DOHH2 (cell line): ENCODE measurements around the gene LCE3B.

Source experiments
- H3F3A ChIP-seq: fragments of 200-600 bp; sonication (generic), shearing (Covaris generic); 2 replicates; pipeline ENCODE4 v1.6.0; 2016; ENCODE audit warnings: antibody characterized with exemption, mild to moderate bottlenecking; ENCODE audit not compliant: control insufficient read depth, insufficient read depth
- H3K27ac ChIP-seq: fragments of 200-600 bp; sonication (generic); 2 replicates; pipeline ENCODE4 v1.5.1; 2014; ENCODE audit warnings: low read depth, mild to moderate bottlenecking, low read length, moderate library complexity
- H3K27me3 ChIP-seq: fragments of 200-600 bp; sonication (generic); 2 replicates; pipeline ENCODE4 v1.6.1; 2014; ENCODE audit warnings: mild to moderate bottlenecking, low read length, mixed read lengths; ENCODE audit not compliant: control insufficient read depth
- H3K36me3 ChIP-seq: fragments of 200-600 bp; sonication (generic); 2 replicates; pipeline ENCODE4 v1.6.1; 2014; ENCODE audit warnings: mild to moderate bottlenecking, low read length, moderate library complexity, mixed read lengths; ENCODE audit not compliant: control insufficient read depth
- H3K4me1 ChIP-seq: fragments of 200-600 bp; sonication (generic); 2 replicates; pipeline ENCODE4 v1.6.1; 2014; ENCODE audit warnings: mild to moderate bottlenecking, low read length, mixed read lengths; ENCODE audit not compliant: control insufficient read depth
- H3K4me2 ChIP-seq: fragments of 200-600 bp; sonication (generic); 2 replicates; pipeline ENCODE4 v1.6.0; 2014; ENCODE audit warnings: mild to moderate bottlenecking, low read length, moderate library complexity
- H3K4me3 ChIP-seq: fragments of 200-600 bp; sonication (generic); 2 replicates; pipeline ENCODE4 v1.5.1; 2014; ENCODE audit warnings: mild to moderate bottlenecking, low read length, mixed read lengths
- H3K79me2 ChIP-seq: fragments of 200-600 bp; sonication (generic); 2 replicates; pipeline ENCODE4 v1.6.1; 2014; ENCODE audit warnings: mild to moderate bottlenecking, low read length, mixed read lengths; ENCODE audit not compliant: control insufficient read depth
- H3K9me2 ChIP-seq: fragments of 200-600 bp; sonication (generic); replicated peaks from 2 replicates; pipeline ENCODE4 v1.6.1; 2014; ENCODE audit warnings: mild to moderate bottlenecking, low read length, mixed read lengths; ENCODE audit not compliant: control insufficient read depth
- H3K9me3 ChIP-seq: fragments of 200-600 bp; sonication (generic); 2 replicates; pipeline ENCODE4 v1.6.1; 2014; ENCODE audit warnings: antibody characterized with exemption, low read length, mixed read lengths; ENCODE audit not compliant: control insufficient read depth, insufficient read depth
- H4K20me1 ChIP-seq: fragments of 200-600 bp; sonication (generic); 2 replicates; pipeline ENCODE4 v1.6.0; 2014; ENCODE audit warnings: low read depth, mild to moderate bottlenecking, antibody characterized with exemption, low read length, moderate library complexity; ENCODE audit not compliant: control insufficient read depth, insufficient read depth
- EZH2phosphoT487 ChIP-seq: fragments of 200-600 bp; sonication (generic); IDR thresholded peaks from 2 replicates; pipeline ENCODE4 v1.6.1; 2017; ENCODE audit warnings: borderline replicate concordance, mild to moderate bottlenecking, antibody characterized with exemption, low read length, moderate library complexity, mixed read lengths
- TF ChIP-seq, protein P1 (sequence below): fragments of 200-600 bp; sonication (generic); IDR thresholded peaks from one replicate; pipeline ENCODE4 v1.5.1; 2014; ENCODE audit warnings: antibody characterized with exemption, mild to moderate bottlenecking, low read depth, low read length; ENCODE audit not compliant: poor library complexity, severe bottlenecking

LCE3B gene

DNA sequence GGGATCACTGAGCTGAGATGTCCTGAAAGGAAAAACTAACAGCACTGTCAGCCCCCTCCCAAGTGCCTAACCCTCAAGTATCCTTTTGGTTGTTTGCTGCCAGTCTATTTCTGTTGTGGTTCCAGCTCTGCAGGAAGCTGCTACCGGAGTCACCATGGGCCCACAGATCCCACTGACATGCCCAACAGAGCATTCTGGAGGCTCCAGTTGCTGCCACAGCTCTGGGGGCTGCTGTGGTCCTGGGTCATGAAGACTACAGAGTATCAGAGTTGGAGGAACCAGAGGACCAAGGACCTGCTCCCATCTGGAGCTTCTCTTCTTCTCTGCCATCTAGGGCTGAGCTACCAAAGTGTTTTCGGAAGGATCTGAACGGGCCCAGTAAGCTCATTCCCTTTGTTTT, 8.4 kb downstream of the LCE3B start:
- no peaks in the 10 kb centered on the region for H4K20me1 ChIP-seq
- H3K36me3 ChIP-seq, result no peaks in the 10 kb centered on the region
- peaks cover 17% of the 10 kb centered on the region for H3K9me3 ChIP-seq
- no peaks in the 10 kb centered on the region for H3K9me2 ChIP-seq
- no peaks in the 10 kb centered on the region for H3F3A ChIP-seq
- H3K4me1 ChIP-seq, result no peaks in the 10 kb centered on the region
- H3K79me2 ChIP-seq, result no peaks in the 10 kb centered on the region
- H3K27ac ChIP-seq, result no peak overlapping the region
- TF ChIP-seq, protein P1, sequence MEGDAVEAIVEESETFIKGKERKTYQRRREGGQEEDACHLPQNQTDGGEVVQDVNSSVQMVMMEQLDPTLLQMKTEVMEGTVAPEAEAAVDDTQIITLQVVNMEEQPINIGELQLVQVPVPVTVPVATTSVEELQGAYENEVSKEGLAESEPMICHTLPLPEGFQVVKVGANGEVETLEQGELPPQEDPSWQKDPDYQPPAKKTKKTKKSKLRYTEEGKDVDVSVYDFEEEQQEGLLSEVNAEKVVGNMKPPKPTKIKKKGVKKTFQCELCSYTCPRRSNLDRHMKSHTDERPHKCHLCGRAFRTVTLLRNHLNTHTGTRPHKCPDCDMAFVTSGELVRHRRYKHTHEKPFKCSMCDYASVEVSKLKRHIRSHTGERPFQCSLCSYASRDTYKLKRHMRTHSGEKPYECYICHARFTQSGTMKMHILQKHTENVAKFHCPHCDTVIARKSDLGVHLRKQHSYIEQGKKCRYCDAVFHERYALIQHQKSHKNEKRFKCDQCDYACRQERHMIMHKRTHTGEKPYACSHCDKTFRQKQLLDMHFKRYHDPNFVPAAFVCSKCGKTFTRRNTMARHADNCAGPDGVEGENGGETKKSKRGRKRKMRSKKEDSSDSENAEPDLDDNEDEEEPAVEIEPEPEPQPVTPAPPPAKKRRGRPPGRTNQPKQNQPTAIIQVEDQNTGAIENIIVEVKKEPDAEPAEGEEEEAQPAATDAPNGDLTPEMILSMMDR, result no peak
- TF ChIP-seq EZH2phosphoT487, result no peak
- no peak overlapping the region for H3K4me2 ChIP-seq
- no peak overlapping the region for H3K4me3 ChIP-seq
- no peaks in the 10 kb centered on the region for H3K27me3 ChIP-seq

DNA sequence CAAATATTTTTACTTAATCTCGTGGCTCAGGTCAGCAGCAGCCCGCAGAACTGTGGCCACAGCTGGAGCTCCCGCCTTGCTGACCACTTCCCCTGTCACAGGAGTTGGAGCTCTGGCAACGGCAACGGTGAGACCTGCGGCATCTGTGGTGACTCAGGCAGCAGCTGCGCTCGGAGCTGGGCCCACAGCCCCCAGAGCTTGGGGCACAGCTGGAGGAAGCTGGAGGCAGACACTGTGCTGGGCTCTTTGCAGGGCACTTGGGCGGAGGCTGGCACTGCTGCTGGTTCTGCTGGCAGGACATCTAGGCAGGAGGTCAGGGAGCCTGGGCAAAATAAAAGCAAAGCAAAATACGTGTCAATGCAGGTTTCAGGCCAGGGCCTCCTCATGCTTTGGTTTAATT, 9.2 kb downstream of the LCE3B start, which contains the start of gene LCE3A:
LCE3A (minus strand) TSS at position 301 of the 400 bp plus-strand sequence; CDS start at position 301, 0 bp downstream.
- no peaks in the 10 kb centered on the region for H3K79me2 ChIP-seq
- H3K9me2 ChIP-seq, result no peaks in the 10 kb centered on the region
- H3K4me3 ChIP-seq, result no peak within 1 kb of the TSS
- no peak for TF ChIP-seq EZH2phosphoT487
- TF ChIP-seq, protein P1, result no peak
- H3K27ac ChIP-seq, result no peak within 1 kb of the TSS
- H3K4me1 ChIP-seq, result no peaks in the 10 kb centered on the region
- no peak within 1 kb of the TSS for H3K4me2 ChIP-seq
- no peaks in the 10 kb centered on the region for H3K36me3 ChIP-seq
- no peaks in the 10 kb centered on the region for H3F3A ChIP-seq
- peaks cover 17% of the 10 kb centered on the region for H3K9me3 ChIP-seq
- H3K27me3 ChIP-seq, result no peaks in the 10 kb centered on the region
- no peaks in the 10 kb centered on the region for H4K20me1 ChIP-seq

DNA sequence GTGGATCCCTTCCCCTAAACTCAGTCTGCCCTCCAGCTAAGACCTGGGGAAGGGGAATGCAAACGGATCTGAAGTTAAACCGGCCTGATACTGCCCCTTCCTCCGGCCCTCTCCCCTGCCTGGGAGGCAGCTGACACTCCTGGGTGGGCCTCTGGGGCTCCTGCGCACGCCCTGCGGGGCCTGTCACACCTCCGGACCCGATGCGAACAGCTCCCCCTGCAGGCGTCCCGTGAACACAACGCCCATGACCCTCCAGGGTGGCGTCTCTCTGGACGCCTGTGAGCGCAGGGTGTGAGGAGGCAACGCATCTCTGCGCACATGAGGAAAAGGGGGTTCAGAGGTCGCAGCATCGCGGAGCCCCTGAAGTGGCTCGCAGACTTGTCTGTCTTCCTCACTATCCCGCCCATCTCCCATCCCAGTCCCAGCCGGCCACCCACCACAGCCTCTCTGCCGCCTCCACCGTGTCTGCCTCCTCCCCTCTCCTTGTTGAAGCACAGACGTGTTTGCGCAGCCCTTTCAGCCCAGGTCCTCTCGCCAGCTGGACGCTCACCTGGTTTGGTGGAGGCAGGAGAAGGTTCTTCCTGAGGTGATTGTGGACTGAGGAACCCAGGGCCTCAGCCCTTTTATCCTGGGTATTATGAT, 9.7 kb downstream of the LCE3B start:
- no peaks in the 10 kb centered on the region for H3K27me3 ChIP-seq
- H3K4me2 ChIP-seq, result no peak overlapping the region
- H3K27ac ChIP-seq, result no peak overlapping the region
- no peaks in the 10 kb centered on the region for H4K20me1 ChIP-seq
- H3K9me3 ChIP-seq, result peaks cover 16% of the 10 kb centered on the region
- H3K4me3 ChIP-seq, result no peak overlapping the region
- no peaks in the 10 kb centered on the region for H3K79me2 ChIP-seq
- TF ChIP-seq, protein P1, result peak; percentile 57
- TF ChIP-seq EZH2phosphoT487, result no peak
- H3K36me3 ChIP-seq, result no peaks in the 10 kb centered on the region
- no peaks in the 10 kb centered on the region for H3F3A ChIP-seq
- H3K4me1 ChIP-seq, result no peaks in the 10 kb centered on the region
- H3K9me2 ChIP-seq, result no peaks in the 10 kb centered on the region
